Ishikawa (cell line): ENCODE results near the gene APOL3.

ENCODE experiments used
- CEBPB ChIP-seq: IDR thresholded peaks from 2 replicates; pipeline ENCODE4 v1.6.1; 2012
- CREB1 ChIP-seq: IDR thresholded peaks from 2 replicates; pipeline ENCODE4 v1.6.1; 2012; ENCODE audit warnings: low read depth
- EGR1 ChIP-seq: IDR thresholded peaks from 2 replicates; pipeline ENCODE4 v1.6.1; 2012
- EP300 ChIP-seq: IDR thresholded peaks from 2 replicates; pipeline ENCODE4 v1.6.1; 2012; ENCODE audit warnings: borderline replicate concordance
- FOXM1 ChIP-seq: IDR thresholded peaks from 2 replicates; pipeline ENCODE4 v1.6.1; 2012; ENCODE audit warnings: low read depth, borderline replicate concordance
- NFIC ChIP-seq: IDR thresholded peaks from 2 replicates; pipeline ENCODE4 v1.6.1; 2012
- RAD21 ChIP-seq: IDR thresholded peaks from 2 replicates; pipeline ENCODE4 v1.6.1; 2012; ENCODE audit warnings: low read depth
- TAF1 ChIP-seq: IDR thresholded peaks from 2 replicates; pipeline ENCODE4 v1.6.1; 2012; ENCODE audit warnings: low read depth, mild to moderate bottlenecking
- TCF12 ChIP-seq: IDR thresholded peaks from 2 replicates; pipeline ENCODE4 v1.6.1; 2012; ENCODE audit warnings: low read depth
- TEAD4 ChIP-seq: IDR thresholded peaks from 2 replicates; pipeline ENCODE4 v1.6.1; 2012
- YY1 ChIP-seq: IDR thresholded peaks from 2 replicates; pipeline ENCODE4 v1.6.1; 2012; ENCODE audit warnings: low read depth
- ZBTB7A ChIP-seq: IDR thresholded peaks from 2 replicates; pipeline ENCODE4 v1.6.1; 2012; ENCODE audit warnings: low read depth
- TF ChIP-seq, protein P1 (sequence below): IDR thresholded peaks from 2 replicates; pipeline ENCODE4 v1.6.1; 2012
- TF ChIP-seq, protein P2 (sequence below): IDR thresholded peaks from 2 replicates; pipeline ENCODE4 v1.6.1; 2012
- TF ChIP-seq, protein P3 (sequence below): IDR thresholded peaks from 2 replicates; pipeline ENCODE4 v1.6.1; 2012; ENCODE audit warnings: low read depth, mild to moderate bottlenecking

APOL3 gene

DNA sequence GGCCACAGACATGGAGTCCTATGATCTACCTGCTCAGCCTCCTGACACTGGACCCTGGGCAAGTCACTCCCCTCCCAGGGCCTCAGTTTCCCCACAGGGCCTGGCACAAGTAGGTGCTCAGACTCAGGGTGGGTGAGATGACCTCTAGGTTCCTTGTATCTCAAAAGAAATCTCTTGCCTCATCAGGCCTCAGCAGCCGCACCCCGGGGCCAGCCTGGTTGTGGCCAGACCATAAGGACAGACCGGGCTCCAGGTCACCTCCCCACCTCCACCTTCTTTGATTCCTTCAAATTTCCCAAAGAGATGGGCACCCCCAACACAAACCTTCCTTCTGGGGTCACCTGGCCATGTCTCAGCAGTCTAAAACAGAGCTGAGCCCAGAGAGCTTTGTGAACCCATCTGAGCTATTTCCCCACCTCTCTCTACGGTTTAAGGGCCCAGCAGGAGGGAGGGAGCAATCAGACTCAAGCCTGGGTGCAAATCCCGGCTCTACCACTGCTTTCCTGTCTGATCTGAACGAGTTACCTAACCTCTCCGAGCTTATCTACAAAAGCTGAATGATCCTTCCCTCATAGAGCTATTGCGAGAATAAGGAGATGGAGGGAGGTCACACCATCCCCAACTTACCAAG, 43.6 kb upstream of the APOL3 start:
- no peak for TF ChIP-seq ZBTB7A
- no peak for TF ChIP-seq FOXM1
- no peak for TF ChIP-seq YY1
- TF ChIP-seq TCF12: no peak
- TF ChIP-seq RAD21: no peak

DNA sequence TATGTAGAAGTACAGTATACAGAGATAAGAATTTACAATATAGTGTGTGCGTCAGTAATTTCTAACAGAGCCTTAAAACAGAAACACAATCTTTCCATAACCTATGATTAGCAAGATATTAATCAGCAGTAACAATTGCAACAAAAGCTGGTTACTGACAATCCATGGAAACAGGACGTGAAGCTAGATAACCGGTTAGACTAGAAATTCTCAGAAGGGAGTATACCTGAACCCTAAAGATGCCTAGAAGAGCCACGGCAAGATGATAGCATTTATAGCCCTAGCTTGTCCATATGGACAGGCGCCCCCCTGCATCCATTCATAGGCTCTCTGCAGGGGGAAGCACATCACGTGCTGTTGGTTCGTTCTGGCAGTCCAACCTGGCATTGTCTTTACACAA, 42.9 kb upstream of the APOL3 start:
- TF ChIP-seq, protein P1, sequence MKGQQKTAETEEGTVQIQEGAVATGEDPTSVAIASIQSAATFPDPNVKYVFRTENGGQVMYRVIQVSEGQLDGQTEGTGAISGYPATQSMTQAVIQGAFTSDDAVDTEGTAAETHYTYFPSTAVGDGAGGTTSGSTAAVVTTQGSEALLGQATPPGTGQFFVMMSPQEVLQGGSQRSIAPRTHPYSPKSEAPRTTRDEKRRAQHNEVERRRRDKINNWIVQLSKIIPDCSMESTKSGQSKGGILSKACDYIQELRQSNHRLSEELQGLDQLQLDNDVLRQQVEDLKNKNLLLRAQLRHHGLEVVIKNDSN: peak; percentile 43
- peak; percentile 21; the same call in 1 of the 2 replicates for TF ChIP-seq EP300

DNA sequence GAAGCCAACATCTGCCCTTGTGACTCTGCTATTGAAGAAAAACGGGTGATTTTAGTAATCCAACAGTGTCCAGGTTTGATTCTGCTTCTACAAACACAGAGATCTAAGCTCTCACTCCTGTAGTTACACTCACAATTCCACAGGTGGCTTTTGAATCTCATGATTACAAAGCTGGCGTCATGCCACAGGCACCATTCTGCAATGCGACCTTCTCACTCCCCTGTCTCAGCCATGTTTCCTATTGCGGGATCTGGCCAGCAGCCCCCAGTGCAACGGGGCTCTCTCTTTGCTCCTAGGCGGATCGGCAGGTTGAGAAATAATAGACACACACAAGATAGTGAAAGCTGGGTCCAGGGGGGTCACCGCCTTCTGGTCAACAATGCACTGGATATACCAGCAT, 42.4 kb upstream of the APOL3 start:
- peak; percentile 54; the same call in 1 of the 2 replicates for TF ChIP-seq YY1
- TF ChIP-seq, protein P2, sequence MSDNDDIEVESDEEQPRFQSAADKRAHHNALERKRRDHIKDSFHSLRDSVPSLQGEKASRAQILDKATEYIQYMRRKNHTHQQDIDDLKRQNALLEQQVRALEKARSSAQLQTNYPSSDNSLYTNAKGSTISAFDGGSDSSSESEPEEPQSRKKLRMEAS: 0 out of 2 replicates have a peak, but pooled peaks have one; percentile 23
- peak; percentile 74 for TF ChIP-seq NFIC

DNA sequence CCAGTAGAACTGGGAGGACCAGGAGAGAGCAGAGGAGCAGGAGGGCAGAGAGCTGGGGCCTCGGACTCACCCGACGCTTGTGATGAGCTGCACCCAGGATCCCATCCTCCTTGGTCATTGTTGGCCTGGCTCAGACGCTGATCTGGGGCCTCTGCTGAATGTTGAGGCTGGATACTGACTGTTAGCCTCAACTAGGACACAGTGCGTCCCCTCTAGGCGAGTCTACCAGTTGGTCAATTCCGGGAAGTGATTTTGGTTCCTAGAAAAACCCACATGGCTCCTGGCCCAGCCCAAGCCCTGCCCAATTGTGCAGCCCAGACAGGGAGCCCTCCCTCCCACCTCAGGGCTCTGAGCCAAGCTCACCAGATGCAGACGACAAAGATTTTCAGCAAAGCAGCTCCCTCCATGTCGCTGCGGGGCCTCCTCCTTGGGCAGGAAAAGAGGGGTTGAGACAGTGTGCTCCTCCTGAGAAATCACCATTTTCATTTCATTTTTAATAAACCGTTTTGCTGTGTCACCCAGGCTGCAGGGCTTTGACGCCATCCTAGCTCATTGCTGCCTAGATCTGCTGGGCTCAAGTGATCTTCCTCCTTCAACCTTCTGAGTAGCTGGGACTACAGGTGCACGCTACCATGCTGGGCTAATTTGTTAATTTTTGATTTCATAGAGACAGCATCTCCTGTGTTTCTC, 41.2 kb upstream of the APOL3 start, which contains the start of gene APOL4:
Gene APOL4, minus strand, starts transcription at position 180 of the 690 bp plus-strand sequence. Its CDS starts 75 bp downstream, at position 105.
- TF ChIP-seq, protein P2: peak; percentile 22; the same call in 1 of the 2 replicates
- TF ChIP-seq ZBTB7A (no peak), NFIC (peak; percentile 57; the same call in 1 of the 2 replicates)

DNA sequence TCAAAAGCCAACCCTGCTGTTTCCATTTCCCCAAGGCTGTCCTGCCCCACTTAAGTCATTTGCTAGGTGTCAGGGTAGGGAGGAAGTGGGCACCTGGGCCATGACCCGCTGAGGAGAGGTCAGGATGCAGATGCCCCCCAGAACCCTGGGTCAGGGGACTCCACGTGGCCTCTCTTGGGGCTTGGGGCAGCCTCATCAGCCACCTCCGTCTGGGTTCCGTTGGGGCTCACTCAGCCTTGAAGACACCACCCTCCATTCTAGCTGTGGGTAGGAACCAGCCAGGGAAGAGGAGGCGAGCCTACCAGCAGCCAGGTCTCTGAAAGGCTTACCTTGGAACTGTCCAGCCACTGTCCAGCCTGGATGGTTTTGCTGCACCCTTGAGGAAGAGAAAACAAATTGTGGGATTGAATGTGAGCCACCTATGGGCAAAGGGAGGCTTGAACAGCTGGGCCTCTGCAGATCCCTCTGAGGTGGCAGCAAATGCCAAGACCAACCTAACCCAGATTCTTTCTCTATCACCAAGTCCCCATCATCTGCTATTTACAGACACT, 38.5 kb upstream of the APOL3 start:
- TF ChIP-seq, protein P3, sequence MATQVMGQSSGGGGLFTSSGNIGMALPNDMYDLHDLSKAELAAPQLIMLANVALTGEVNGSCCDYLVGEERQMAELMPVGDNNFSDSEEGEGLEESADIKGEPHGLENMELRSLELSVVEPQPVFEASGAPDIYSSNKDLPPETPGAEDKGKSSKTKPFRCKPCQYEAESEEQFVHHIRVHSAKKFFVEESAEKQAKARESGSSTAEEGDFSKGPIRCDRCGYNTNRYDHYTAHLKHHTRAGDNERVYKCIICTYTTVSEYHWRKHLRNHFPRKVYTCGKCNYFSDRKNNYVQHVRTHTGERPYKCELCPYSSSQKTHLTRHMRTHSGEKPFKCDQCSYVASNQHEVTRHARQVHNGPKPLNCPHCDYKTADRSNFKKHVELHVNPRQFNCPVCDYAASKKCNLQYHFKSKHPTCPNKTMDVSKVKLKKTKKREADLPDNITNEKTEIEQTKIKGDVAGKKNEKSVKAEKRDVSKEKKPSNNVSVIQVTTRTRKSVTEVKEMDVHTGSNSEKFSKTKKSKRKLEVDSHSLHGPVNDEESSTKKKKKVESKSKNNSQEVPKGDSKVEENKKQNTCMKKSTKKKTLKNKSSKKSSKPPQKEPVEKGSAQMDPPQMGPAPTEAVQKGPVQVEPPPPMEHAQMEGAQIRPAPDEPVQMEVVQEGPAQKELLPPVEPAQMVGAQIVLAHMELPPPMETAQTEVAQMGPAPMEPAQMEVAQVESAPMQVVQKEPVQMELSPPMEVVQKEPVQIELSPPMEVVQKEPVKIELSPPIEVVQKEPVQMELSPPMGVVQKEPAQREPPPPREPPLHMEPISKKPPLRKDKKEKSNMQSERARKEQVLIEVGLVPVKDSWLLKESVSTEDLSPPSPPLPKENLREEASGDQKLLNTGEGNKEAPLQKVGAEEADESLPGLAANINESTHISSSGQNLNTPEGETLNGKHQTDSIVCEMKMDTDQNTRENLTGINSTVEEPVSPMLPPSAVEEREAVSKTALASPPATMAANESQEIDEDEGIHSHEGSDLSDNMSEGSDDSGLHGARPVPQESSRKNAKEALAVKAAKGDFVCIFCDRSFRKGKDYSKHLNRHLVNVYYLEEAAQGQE: peak; percentile 71
- TF ChIP-seq CEBPB (no peak), RAD21 (peak; percentile 9; the same call in 1 of the 2 replicates)

DNA sequence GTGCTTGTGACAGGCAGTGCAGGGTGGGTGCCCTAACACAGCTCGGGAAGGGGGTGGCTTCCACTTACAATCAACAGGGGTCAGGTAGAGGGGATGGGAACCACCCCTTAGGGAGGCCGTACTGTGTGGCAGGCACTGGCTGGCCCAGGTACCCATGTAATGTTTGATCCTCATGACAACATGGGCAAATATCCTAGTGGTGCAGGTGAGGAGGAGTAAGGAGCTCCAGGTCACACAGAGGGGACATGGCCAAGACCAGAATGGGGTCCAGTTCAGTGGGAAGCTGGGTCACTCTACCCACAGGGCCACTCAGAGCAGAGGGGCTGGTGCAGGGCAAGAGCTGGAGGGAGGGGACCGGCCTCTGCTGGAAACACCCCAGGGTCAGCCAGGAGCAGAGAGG, 38.0 kb upstream of the APOL3 start:
- no peak for TF ChIP-seq FOXM1
- no peak for TF ChIP-seq EP300

DNA sequence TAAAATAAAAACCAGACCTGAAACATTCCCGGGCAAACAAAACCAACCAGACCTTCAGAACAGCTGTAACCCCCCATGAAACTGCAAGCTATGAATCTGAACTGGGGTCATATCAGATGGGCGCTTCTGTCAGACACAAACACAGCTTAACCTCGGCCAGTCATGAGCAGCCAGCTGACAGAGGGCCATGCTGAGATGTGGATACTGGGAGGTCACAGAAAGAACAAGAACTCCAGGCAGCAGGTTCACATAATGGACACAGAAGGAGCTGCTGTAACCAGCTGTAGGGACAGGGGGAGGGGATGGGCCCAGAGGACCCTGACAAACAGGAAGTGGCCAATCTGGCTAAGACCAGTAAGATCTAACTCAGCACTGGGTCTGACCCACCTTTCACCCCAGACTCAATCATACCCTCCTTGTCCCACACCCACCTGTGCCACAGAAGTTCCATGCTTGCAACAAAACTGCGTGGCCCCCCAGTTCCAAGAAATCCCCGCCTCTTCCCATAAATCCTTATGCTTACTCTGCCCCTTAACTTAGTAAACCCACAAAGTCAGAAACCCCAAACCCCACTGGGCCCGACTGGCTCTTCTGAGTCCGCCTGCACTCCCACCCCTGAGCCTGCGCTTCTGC, 37.1 kb upstream of the APOL3 start:
- TF ChIP-seq, protein P1: no peak
- no peak for TF ChIP-seq NFIC
- no peak for TF ChIP-seq CREB1
- no peak for TF ChIP-seq TCF12

DNA sequence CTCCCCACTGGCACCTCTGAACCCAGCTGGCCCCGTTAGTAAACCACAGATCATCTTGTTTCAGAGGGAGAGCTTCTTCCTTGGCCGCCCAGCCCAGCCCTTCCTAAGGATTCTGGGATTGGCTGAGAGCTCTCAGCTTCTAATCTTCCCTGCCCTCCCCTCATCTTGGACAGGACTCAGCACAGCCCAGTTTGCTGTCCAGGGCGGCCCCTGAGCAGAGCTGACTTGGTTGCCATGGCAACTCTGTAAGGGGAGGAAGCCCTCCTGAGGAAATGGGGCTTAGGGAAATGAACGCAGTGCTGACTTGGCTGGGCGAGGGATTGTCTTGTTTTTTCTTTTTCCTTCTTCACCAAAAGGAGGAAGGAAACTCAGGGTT, 36.5 kb upstream of the APOL3 start:
- TF ChIP-seq FOXM1: no peak
- no peak for TF ChIP-seq TAF1
- TF ChIP-seq EGR1: no peak
- no peak for TF ChIP-seq RAD21
- TF ChIP-seq YY1: no peak
- TF ChIP-seq ZBTB7A: no peak
- TF ChIP-seq CREB1: no peak
- TF ChIP-seq, protein P1: no peak
- TF ChIP-seq, protein P2: no peak
- no peak for TF ChIP-seq NFIC
- TF ChIP-seq TCF12: no peak
- TF ChIP-seq CEBPB: no peak
- TF ChIP-seq EP300: no peak
- TF ChIP-seq, protein P3: no peak
- TF ChIP-seq TEAD4: no peak
